GM12878 (cell line): ENCODE data around the gene TMEM47. TPM values are rescaled to one million over a fixed set of nuclear protein-coding genes. Genes with fewer than 3 reads are reported as not detected.

Source experiments
- ATAC-seq: fragments of 200-7000 bp; cut with Tn5 transposase; 3 replicates; pipeline ENCODE4 v1.9.1; 2020; ENCODE audit warnings: mild to moderate bottlenecking, moderate library complexity
- BruUV-seq: library from RNA; stranded (reverse); fragments of 400-500 nt; replicated peaks from 2 replicates; lab custom pipeline; 2021; lab: Mats Ljungman, UMichigan
- CTCF ChIA-PET: fragments of 300-600 bp; sonication (Branson Sonifier 250); formaldehyde crosslinking; extraction: SDS; loops from one replicate; lab custom pipeline; 2021; ENCODE audit warnings: inconsistent platforms; lab: Yijun Ruan, JAX
- POLR2A ChIA-PET: fragments of 350-600 bp; formaldehyde crosslinking; extraction: SDS; loops from one replicate; lab custom pipeline; 2021; ENCODE audit warnings: inconsistent platforms; lab: Charles Lee
- RAD21 ChIA-PET: fragments of 300-600 bp; sonication (Branson Sonifier 250); formaldehyde crosslinking; loops from one replicate; lab custom pipeline; 2023; ENCODE audit warnings: antibody characterized with exemption; ENCODE audit not compliant: unreplicated experiment; lab: Charles Lee
- SMC1A ChIA-PET: fragments of 300-600 bp; sonication (Branson Sonifier 250); formaldehyde crosslinking; loops from one replicate; lab custom pipeline; 2023; ENCODE audit not compliant: unreplicated experiment, uncharacterized antibody; lab: Charles Lee
- DNase-seq: peaks from one replicate; pipeline ENCODE4 v3.0.0-alpha.2; 2011; ENCODE audit warnings: low read depth, low spot score
- FAIRE-seq: peaks from 3 replicates; lab custom pipeline; 2011; peaks lifted over from hg19 to GRCh38; lab: Jason Lieb, UNC
- H2AFZ ChIP-seq: 2 replicates; pipeline ENCODE4 v1.6.0; 2011; ENCODE audit warnings: low read depth, low read length, control low read depth; ENCODE audit not compliant: control insufficient read depth
- H3K27ac ChIP-seq: 2 replicates; pipeline ENCODE4 v1.5.1; 2011; ENCODE audit warnings: control low read depth; ENCODE audit not compliant: control insufficient read depth, insufficient read depth
- H3K27me3 ChIP-seq, 2 experiments: replicated peaks in 1 of 2; 2 replicates each; pipeline versions ENCODE4 v1.6.0 to v1.6.1; 2011; ENCODE audit warnings: low read length in 1 of 2; ENCODE audit not compliant: control insufficient read depth in 2 of 2, insufficient read depth in 2 of 2
- H3K36me3 ChIP-seq, 2 experiments: 2 replicates each; pipeline ENCODE4 v1.5.1; 2011; ENCODE audit warnings: low read length in 1 of 2; ENCODE audit not compliant: control insufficient read depth in 2 of 2, insufficient read depth in 2 of 2
- H3K4me1 ChIP-seq: 2 replicates; pipeline ENCODE4 v1.6.1; 2011; ENCODE audit warnings: mild to moderate bottlenecking, low read length, moderate library complexity, mixed read lengths; ENCODE audit not compliant: control insufficient read depth, insufficient read depth
- H3K4me2 ChIP-seq: 2 replicates; pipeline ENCODE4 v1.6.0; 2011; ENCODE audit warnings: control low read depth; ENCODE audit not compliant: control insufficient read depth, insufficient read depth
- H3K4me3 ChIP-seq: fragments of 200-600 bp; sonication (generic); 2 replicates; pipeline ENCODE4 v1.5.1; 2016
- H3K79me2 ChIP-seq: 2 replicates; pipeline ENCODE4 v1.6.0; 2011; ENCODE audit warnings: low read length; ENCODE audit not compliant: control insufficient read depth, insufficient read depth
- H3K9ac ChIP-seq: 2 replicates; pipeline ENCODE4 v1.8.0; 2011; ENCODE audit warnings: low read length, control low read depth, mixed read lengths; ENCODE audit not compliant: control insufficient read depth, insufficient read depth
- H3K9me3 ChIP-seq: replicated peaks from 3 replicates; pipeline ENCODE4 v1.5.1; 2011; ENCODE audit warnings: mild to moderate bottlenecking, low read length; ENCODE audit not compliant: control insufficient read depth, insufficient read depth
- H4K20me1 ChIP-seq: 2 replicates; pipeline ENCODE4 v1.6.0; 2011; ENCODE audit not compliant: control insufficient read depth, insufficient read depth
- ATF2 ChIP-seq: IDR thresholded peaks from 2 replicates; pipeline ENCODE4 v1.6.1; 2012; ENCODE audit warnings: low read length, inconsistent platforms
- ATF7 ChIP-seq: fragments of 450-650 bp; IDR thresholded peaks from 2 replicates; pipeline ENCODE4 v1.6.1; 2016; ENCODE audit warnings: low read depth, mild to moderate bottlenecking
- KAT2A ChIP-seq: conservative IDR thresholded peaks from 2 replicates; pipeline ENCODE4 v1.6.1; 2011; ENCODE audit warnings: low read depth, low read length; ENCODE audit not compliant: control insufficient read depth
- MYB ChIP-seq: fragments of 150-350 bp; IDR thresholded peaks from 2 replicates; pipeline ENCODE4 v1.6.1; 2014; ENCODE audit warnings: mild to moderate bottlenecking, low read depth, low read length, borderline replicate concordance
- MYC ChIP-seq: IDR thresholded peaks from 2 replicates; pipeline ENCODE4 v1.6.1; 2011; ENCODE audit warnings: mild to moderate bottlenecking, low read length, moderate library complexity, inconsistent platforms; ENCODE audit not compliant: insufficient read depth, insufficient replicate concordance, insufficient read length, severe bottlenecking
- PML ChIP-seq: IDR thresholded peaks from 2 replicates; pipeline ENCODE4 v1.6.1; 2012; ENCODE audit warnings: low read length, inconsistent platforms
- POLR2AphosphoS2 ChIP-seq: IDR thresholded peaks from 2 replicates; pipeline ENCODE4 v1.6.1; 2011; ENCODE audit warnings: low read depth, mild to moderate bottlenecking, low read length, improper control_type of control experiment, moderate library complexity
- POLR2AphosphoS5 ChIP-seq: IDR thresholded peaks from 2 replicates; pipeline ENCODE4 v1.6.1; 2011; ENCODE audit warnings: mild to moderate bottlenecking, low read length, inconsistent platforms
- RCOR1 ChIP-seq: conservative IDR thresholded peaks from 2 replicates; pipeline ENCODE4 v1.6.1; 2012; ENCODE audit warnings: low read depth, low read length, improper control_type of control experiment
- SIX5 ChIP-seq: IDR thresholded peaks from 2 replicates; pipeline ENCODE4 v1.6.1; 2011; ENCODE audit warnings: mild to moderate bottlenecking, low read depth, low read length, moderate library complexity; ENCODE audit not compliant: severe bottlenecking
- SP1 ChIP-seq: IDR thresholded peaks from one replicate; pipeline ENCODE4 v1.6.1; 2011; ENCODE audit warnings: low read depth, low read length
- TCF3 ChIP-seq: IDR thresholded peaks from 2 replicates; pipeline ENCODE4 v1.6.1; 2012; ENCODE audit warnings: low read depth, mild to moderate bottlenecking, low read length, borderline replicate concordance; ENCODE audit not compliant: insufficient read depth
- TCF7 ChIP-seq: IDR thresholded peaks from 2 replicates; pipeline ENCODE4 v1.6.1; 2014; ENCODE audit warnings: antibody characterized with exemption, borderline replicate concordance
- ZBED1 ChIP-seq: IDR thresholded peaks from 2 replicates; pipeline ENCODE4 v1.6.1; 2016; ENCODE audit warnings: borderline replicate concordance
- WGBS: methylation state at CpG from one replicate; pipeline ENCODE4 v1.1.6; 2016; ENCODE audit warnings: low lambda C conversion rate; ENCODE audit not compliant: insufficient replicate concordance, insufficient coverage; ENCODE audit errors: missing lambda C conversion rate; 5-methylcytosine and 5-hydroxymethylcytosine counted together
- in situ Hi-C: fragments of 300-500 bp; cut with MboI; formaldehyde crosslinking; loops from 9 replicates; pipeline ENCODE4 v1.14.3; 2018; ENCODE audit warnings: mixed read lengths
- intact Hi-C: fragments of 100-400 bp; cut with micrococcal nuclease; formaldehyde crosslinking; loops from one replicate; pipeline ENCODE4 v1.14.2; 2022; ENCODE audit not compliant: unreplicated experiment
- polyA plus RNA-seq, 11 experiments: library from polyadenylated mRNA; depleted of rRNA in 4 of 11; unstranded in 6 of 11; stranded (reverse) in 5 of 11; fragments of >200 nt; fragmentation: Nextera tagmentation in 4 of 11; fragmentation: Illumina TruSeq in 1 of 11; extraction: Ambion mirVana in 4 of 11; extraction: Trizol in 1 of 11; gene quantifications; 1 replicate in 1 of 11; 2 replicates in 10 of 11; pipeline versions ENCODE4 v1.2.1 to v1.2.3, GENCODE V29; 2011 to 2016; ENCODE audit warnings: inconsistent platforms in 2 of 11, missing spikeins in 2 of 11, low read depth in 1 of 11
- total RNA-seq, 4 experiments: library from RNA; depleted of rRNA in 3 of 4; stranded (reverse); fragments of >200 nt in 3 of 4; fragmentation: Illumina TruSeq in 1 of 4; extraction: Trizol in 1 of 4; gene quantifications; 2 replicates each; pipeline versions ENCODE4 v1.2.1 to v1.2.3, GENCODE V29; 2013 to 2021

The TMEM47 gene
- total and polyA plus RNA-seq, 10 of the 15 experiments (the other 5 are each of a cell fraction or from before 2014, with no cell fraction given), result 0.04 to 0.10 (median 0.09) TPM; not detected in 7

GRCh38 chrX:34624416-34624815 is 32.7 kb downstream of the TMEM47 start:
- in situ Hi-C loops, result no loop called here
- no TSS peak for BruUV-seq
- RAD21 ChIA-PET, result no interaction called here
- H3K27me3 ChIP-seq, result no peaks in the 10 kb centered on the region
- H3K4me3 ChIP-seq, result no peak overlapping the region
- no peak overlapping the region for H3K4me2 ChIP-seq
- no peaks in the 10 kb centered on the region for H3K36me3 ChIP-seq
- H3K4me1 ChIP-seq, result no peaks in the 10 kb centered on the region
- SMC1A ChIA-PET, result no interaction called here
- POLR2A ChIA-PET, result no interaction called here
- no peaks in the 10 kb centered on the region for H4K20me1 ChIP-seq
- intact Hi-C loops, result no loop called here
- DNase-seq (no peak), FAIRE-seq (no peak), ATAC-seq (no peak)
- no peak overlapping the region for H3K27ac ChIP-seq
- no peaks in the 10 kb centered on the region for H3K9me3 ChIP-seq
- CTCF ChIA-PET, result interaction anchor here (1.2 to 1.3 kb wide), 2 partner anchors 14 to 22 kb away, joined by 3 read pairs; no protein-coding TSS in a partner anchor
- no peaks in the 10 kb centered on the region for H3K79me2 ChIP-seq
- no peak for TF ChIP-seq ATF7
- no peak for TF ChIP-seq POLR2AphosphoS2
- no peak for TF ChIP-seq SIX5
- no peak for TF ChIP-seq POLR2AphosphoS5
- TF ChIP-seq PML, result no peak
- TF ChIP-seq TCF3, result no peak
- no peak for TF ChIP-seq RCOR1
- no peak for TF ChIP-seq MYC
- TF ChIP-seq ZBED1, result no peak
- TF ChIP-seq TCF7, result no peak
- TF ChIP-seq SP1, result no peak
- no peak for TF ChIP-seq ATF2
- TF ChIP-seq KAT2A, result no peak
- TF ChIP-seq MYB, result no peak
- 0% methylated on average over 2 of the region's 2 CpGs for WGBS
- H2AFZ ChIP-seq, result no peak overlapping the region
- no peak overlapping the region for H3K9ac ChIP-seq
